ENCODE data around the gene MTFR2. TPM values are rescaled to one million over a fixed set of nuclear protein-coding genes. Genes with fewer than 3 reads are reported as not detected.
A peak's percentile ranks its signal among the peaks of the same experiment; 100 is the strongest.

Gene MTFR2
- total and polyA plus RNA-seq, 2 of the 13 experiments (the other 11 are each of a cell fraction or from before 2014, with no cell fraction given): 6.7 to 10.7 TPM

- TF ChIP-seq, protein P1, sequence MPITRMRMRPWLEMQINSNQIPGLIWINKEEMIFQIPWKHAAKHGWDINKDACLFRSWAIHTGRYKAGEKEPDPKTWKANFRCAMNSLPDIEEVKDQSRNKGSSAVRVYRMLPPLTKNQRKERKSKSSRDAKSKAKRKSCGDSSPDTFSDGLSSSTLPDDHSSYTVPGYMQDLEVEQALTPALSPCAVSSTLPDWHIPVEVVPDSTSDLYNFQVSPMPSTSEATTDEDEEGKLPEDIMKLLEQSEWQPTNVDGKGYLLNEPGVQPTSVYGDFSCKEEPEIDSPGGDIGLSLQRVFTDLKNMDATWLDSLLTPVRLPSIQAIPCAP (CRISPR knock-in tag; IDR thresholded peaks at IDR 0.05; ENCODE audit: low read depth): no peak
- TF ChIP-seq NFIC (IDR thresholded peaks at IDR 0.05; ENCODE audit: low read length): no peak
- peak; percentile 49; the same call in 1 of the 2 replicates for TF ChIP-seq ZFP36L1 (CRISPR knock-in tag; IDR thresholded peaks at IDR 0.05)
- TF ChIP-seq BCL6 (CRISPR knock-in tag; IDR thresholded peaks at IDR 0.05): peak; percentile 9; the same call in 1 of the 2 replicates
- TF ChIP-seq JDP2 (CRISPR knock-in tag; IDR thresholded peaks at IDR 0.05; ENCODE audit: borderline replicate concordance): no peak
- TF ChIP-seq E2F2 (CRISPR knock-in tag; IDR thresholded peaks at IDR 0.05; ENCODE audit: borderline replicate concordance): no peak
- TF ChIP-seq RXRB (CRISPR knock-in tag; IDR thresholded peaks at IDR 0.05; ENCODE audit: borderline replicate concordance): peak; percentile 31; the same call in 1 of the 2 replicates
- no peak for TF ChIP-seq SYNCRIP (IDR thresholded peaks at IDR 0.05; ENCODE audit: insufficient read depth, low read depth, low read length)
- no peak for TF ChIP-seq NR2C2 (CRISPR knock-in tag; IDR thresholded peaks at IDR 0.05; ENCODE audit: borderline replicate concordance)
- TF ChIP-seq PHF21A (CRISPR knock-in tag; IDR thresholded peaks at IDR 0.05): no peak
- TF ChIP-seq SIN3A (IDR thresholded peaks at IDR 0.05; ENCODE audit: borderline replicate concordance, low read depth, low read length): no peak
- TF ChIP-seq ZNF496 (CRISPR knock-in tag; IDR thresholded peaks at IDR 0.05; ENCODE audit: insufficient replicate concordance): no peak
- TF ChIP-seq XRCC5 (optimal IDR thresholded peaks at IDR 0.05; ENCODE audit: low read length): peak; percentile 24
- TF ChIP-seq ATF7-NPFF (CRISPR knock-in tag; IDR thresholded peaks at IDR 0.05; ENCODE audit: low read depth): no peak
- peak in 1 of 2 experiments; percentile 99; a peak in 2 of 4 replicates for TF ChIP-seq ATF4 (CRISPR knock-in tag; IDR thresholded peaks at IDR 0.05)
- TF ChIP-seq IRF2 (CRISPR knock-in tag; IDR thresholded peaks at IDR 0.05): 0 out of 2 replicates have a peak, but pooled peaks have one; percentile 48
- TF ChIP-seq TGIF2 (CRISPR knock-in tag; IDR thresholded peaks at IDR 0.05): no peak
- peak; percentile 79 for TF ChIP-seq TEAD3 (CRISPR knock-in tag; optimal IDR thresholded peaks at IDR 0.05; ENCODE audit: borderline replicate concordance)
- peak; percentile 17; the same call in 1 of the 2 replicates for TF ChIP-seq MIXL1 (CRISPR knock-in tag; IDR thresholded peaks at IDR 0.05)
Observed at GRCh38 chr6:136226027-136226673, 24.0 kb downstream of the MTFR2 start (continued).

Data from HepG2 (cell line).